GM12865 (cell line): ENCODE data around the gene OR9G1.

Experiments used
- DNase-seq: peaks from one replicate; pipeline ENCODE4 v3.0.0; 2010; ENCODE audit warnings: low read depth
- H3K4me3 ChIP-seq: 2 replicates; pipeline ENCODE4 v1.5.1; 2011; ENCODE audit warnings: mild to moderate bottlenecking, low read depth, low read length, control low read depth
- TF ChIP-seq, protein P1 (sequence below): IDR thresholded peaks from 2 replicates; pipeline ENCODE4 v1.5.1; 2011; ENCODE audit warnings: low read length, control low read depth, low read depth, inconsistent platforms; ENCODE audit not compliant: insufficient read depth; ENCODE audit errors: missing control alignments

The OR9G1 gene

DNA sequence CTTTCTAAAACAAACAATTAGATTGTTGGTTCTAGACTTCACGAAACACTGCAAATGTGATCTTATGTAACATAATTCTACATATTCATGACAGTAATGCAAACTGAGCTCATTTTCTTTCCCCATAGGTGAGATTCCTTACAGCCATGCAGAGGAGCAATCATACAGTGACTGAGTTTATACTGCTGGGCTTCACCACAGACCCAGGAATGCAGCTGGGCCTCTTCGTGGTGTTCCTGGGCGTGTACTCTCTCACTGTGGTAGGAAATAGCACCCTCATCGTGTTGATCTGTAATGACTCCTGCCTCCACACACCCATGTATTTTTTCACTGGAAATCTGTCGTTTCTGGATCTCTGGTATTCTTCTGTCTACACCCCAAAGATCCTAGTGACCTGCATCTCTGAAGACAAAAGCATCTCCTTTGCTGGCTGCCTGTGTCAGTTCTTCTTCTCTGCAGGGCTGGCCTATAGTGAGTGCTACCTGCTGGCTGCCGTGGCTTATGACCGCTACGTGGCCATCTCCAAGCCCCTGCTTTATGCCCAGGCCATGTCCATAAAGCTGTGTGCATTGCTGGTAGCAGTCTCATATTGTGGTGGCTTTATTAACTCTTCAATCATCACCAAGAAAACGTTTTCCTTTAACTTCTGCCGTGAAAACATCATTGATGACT lies 1.5 kb downstream of the OR9G1 start:
- TF ChIP-seq, protein P1, sequence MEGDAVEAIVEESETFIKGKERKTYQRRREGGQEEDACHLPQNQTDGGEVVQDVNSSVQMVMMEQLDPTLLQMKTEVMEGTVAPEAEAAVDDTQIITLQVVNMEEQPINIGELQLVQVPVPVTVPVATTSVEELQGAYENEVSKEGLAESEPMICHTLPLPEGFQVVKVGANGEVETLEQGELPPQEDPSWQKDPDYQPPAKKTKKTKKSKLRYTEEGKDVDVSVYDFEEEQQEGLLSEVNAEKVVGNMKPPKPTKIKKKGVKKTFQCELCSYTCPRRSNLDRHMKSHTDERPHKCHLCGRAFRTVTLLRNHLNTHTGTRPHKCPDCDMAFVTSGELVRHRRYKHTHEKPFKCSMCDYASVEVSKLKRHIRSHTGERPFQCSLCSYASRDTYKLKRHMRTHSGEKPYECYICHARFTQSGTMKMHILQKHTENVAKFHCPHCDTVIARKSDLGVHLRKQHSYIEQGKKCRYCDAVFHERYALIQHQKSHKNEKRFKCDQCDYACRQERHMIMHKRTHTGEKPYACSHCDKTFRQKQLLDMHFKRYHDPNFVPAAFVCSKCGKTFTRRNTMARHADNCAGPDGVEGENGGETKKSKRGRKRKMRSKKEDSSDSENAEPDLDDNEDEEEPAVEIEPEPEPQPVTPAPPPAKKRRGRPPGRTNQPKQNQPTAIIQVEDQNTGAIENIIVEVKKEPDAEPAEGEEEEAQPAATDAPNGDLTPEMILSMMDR = no peak
- no peak overlapping the region for H3K4me3 ChIP-seq
- no peak for DNase-seq

DNA sequence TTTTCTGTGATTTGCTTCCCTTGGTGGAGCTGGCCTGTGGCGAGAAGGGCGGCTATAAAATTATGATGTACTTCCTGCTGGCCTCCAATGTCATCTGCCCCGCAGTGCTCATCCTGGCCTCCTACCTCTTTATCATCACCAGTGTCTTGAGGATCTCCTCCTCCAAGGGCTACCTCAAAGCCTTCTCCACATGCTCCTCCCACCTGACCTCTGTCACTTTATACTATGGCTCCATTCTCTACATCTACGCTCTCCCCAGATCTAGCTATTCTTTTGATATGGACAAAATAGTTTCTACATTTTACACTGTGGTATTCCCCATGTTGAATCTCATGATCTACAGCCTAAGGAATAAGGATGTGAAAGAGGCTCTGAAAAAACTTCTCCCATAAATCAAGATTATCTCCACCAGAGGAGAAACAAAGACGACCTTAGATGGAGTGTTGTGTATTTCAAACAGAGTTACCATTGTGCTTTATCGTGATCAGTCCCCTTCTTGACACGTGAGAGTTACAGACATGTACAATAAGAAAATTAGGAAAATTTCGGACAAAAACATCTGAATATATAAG lies 2.1 kb downstream of the OR9G1 start:
- TF ChIP-seq, protein P1 = no peak
- DNase-seq = no peak
- H3K4me3 ChIP-seq = no peak overlapping the region

DNA sequence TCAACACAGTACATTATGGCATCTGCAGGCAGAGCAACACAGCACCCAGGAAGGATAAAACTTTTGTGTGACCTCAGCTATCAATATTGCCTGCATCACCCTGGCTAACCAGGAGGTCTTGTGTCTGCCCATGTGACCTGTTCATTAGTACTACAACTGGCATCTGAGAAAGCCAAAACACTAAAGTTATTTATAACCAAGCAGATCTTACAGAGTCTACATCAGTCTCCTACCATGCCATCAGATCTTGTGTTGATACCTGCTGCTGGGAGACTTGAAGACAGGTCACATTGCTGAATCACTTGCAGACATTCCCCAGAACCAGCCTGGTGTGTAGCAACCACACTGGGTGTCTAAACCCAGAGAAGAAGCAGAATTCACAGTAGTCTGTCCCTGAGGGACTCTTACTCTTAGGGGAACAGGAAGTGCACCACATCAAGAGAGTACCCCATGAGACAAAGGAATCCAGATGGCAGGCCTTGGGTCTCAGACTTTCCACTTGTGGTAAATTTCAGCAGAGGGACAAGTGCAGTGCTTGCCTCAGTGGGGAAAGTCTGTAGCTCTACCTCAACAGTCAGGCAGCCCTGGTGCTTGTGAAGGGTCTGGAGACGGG lies 7.0 kb downstream of the OR9G1 start:
- H3K4me3 ChIP-seq = no peak overlapping the region
- DNase-seq = no peak
- TF ChIP-seq, protein P1 = no peak

DNA sequence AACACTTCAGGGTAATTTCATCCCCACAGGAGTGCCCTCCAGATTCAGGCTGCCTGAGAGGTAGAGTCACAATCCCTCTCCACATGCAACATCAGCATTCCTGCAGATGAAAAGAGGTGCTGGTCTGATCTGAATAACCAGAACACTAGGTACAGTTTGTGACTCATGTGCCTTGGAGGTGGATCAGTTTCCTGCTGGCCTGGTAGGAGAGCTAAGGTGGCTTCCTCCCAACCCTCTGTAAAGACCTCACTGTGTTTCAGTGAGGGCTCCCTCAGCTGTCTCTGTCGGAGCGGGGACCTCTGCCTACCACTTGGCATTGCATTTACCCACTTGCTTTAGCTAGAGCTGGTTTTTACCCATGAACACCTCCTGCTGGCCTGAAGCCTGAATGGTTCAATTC lies 7.6 kb downstream of the OR9G1 start:
- TF ChIP-seq, protein P1 = no peak
- H3K4me3 ChIP-seq = no peak overlapping the region

DNA sequence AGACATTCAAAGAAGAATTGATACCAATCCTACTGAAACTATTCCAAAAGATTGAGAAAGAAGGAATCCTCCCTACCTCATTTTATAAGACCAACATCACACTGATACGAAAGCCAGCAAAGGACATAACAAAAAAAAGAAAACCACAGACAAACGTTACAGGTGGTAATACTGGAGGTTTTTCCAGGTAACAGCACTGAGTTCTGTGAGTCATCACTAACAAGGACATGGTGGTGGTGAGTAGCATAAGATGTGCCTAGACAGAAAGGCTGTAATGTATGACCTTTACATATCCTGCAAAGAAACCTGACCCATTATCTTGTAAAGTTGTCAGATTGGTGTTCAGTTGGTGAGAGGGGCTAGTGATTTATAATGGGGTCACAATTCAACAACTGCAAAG lies 15.3 kb downstream of the OR9G1 start:
- TF ChIP-seq, protein P1 = no peak
- DNase-seq = no peak
- H3K4me3 ChIP-seq = no peak overlapping the region

More for the DNA sequence above, 7.6 kb downstream of the OR9G1 start:
- no peak for DNase-seq

DNA sequence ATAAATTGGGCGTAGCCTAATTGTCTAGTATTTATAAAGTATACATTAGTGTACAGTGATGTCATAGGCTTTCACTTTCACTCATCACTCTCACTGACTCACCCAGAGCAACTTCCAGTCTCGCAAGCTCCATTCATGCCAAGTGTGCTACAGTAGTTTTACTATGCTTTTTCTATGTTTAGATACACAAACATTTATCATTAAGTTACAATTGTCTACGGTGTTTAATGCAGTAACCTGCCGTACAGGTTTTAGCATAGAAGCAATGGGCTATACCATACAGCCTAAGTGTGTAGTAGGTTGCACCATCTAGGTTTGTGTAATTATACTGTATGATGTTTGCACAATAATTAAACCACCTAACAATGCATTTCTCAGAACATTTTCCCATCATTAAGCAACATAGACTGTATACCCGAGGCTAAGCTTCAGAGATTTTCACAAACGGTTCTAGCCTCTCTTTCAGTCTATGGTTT lies 17.5 kb downstream of the OR9G1 start:
- no peak overlapping the region for H3K4me3 ChIP-seq
- DNase-seq = peak; percentile 26
- TF ChIP-seq, protein P1 = no peak
